K562 (cell line): ENCODE measurements around the gene CELSR2. TPM values are rescaled to one million over a fixed set of nuclear protein-coding genes. Genes with fewer than 3 reads are reported as not detected.

Experiments used
- DNMT1 ChIP-seq: fragments of 450-650 bp; IDR thresholded peaks from 2 replicates; pipeline ENCODE4 v1.6.1; 2016; ENCODE audit warnings: antibody characterized with exemption, mild to moderate bottlenecking
- ESRRA ChIP-seq: fragments of 450-650 bp; IDR thresholded peaks from 2 replicates; pipeline ENCODE4 v1.6.1; 2014; ENCODE audit warnings: low read depth, mild to moderate bottlenecking, moderate library complexity, borderline replicate concordance
- FOXJ3 ChIP-seq: sonication (generic); formaldehyde crosslinking; IDR thresholded peaks from 2 replicates; pipeline ENCODE4 v1.4.0; 2020; ENCODE audit warnings: mild to moderate bottlenecking, missing genetic modification reagents
- HNRNPLL ChIP-seq: fragments of 200-400 bp; formaldehyde crosslinking; IDR thresholded peaks from 2 replicates; pipeline ENCODE4 v1.6.1; 2017; ENCODE audit warnings: low read length, low read depth, mild to moderate bottlenecking; ENCODE audit not compliant: poor library complexity, severe bottlenecking
- KDM5B ChIP-seq: fragments of 200-600 bp; sonication (generic); IDR thresholded peaks from 2 replicates; pipeline ENCODE4 v1.6.1; 2012; ENCODE audit warnings: low read depth, mild to moderate bottlenecking, moderate library complexity, low read length, control low read depth, inconsistent platforms; ENCODE audit not compliant: insufficient replicate concordance
- MTA1 ChIP-seq: fragments of 450-650 bp; IDR thresholded peaks from 2 replicates; pipeline ENCODE4 v1.6.1; 2017; ENCODE audit warnings: borderline replicate concordance
- NCOA1 ChIP-seq: fragments of 450-650 bp; IDR thresholded peaks from 2 replicates; pipeline ENCODE4 v1.6.1; 2016; ENCODE audit warnings: low read depth
- NFATC3 ChIP-seq: fragments of 450-650 bp; IDR thresholded peaks from 2 replicates; pipeline ENCODE4 v1.6.1; 2017; ENCODE audit warnings: mild to moderate bottlenecking
- TBP ChIP-seq: optimal IDR thresholded peaks from 2 replicates; pipeline ENCODE3; 2011; ENCODE audit warnings: low read depth, low read length, improper control_type of control experiment
- ZBTB1 ChIP-seq: sonication (generic); formaldehyde crosslinking; IDR thresholded peaks from 2 replicates; pipeline ENCODE4 v1.8.1; 2023; ENCODE audit warnings: missing genetic modification reagents, low read depth, mild to moderate bottlenecking, borderline replicate concordance
- ZNF316 ChIP-seq: fragments of 450-650 bp; IDR thresholded peaks from 2 replicates; pipeline ENCODE4 v1.6.1; 2016
- polyA plus RNA-seq, 8 experiments: library from polyadenylated mRNA; depleted of rRNA in 4 of 8; stranded (reverse) in 5 of 8; unstranded in 3 of 8; fragments of >200 nt; fragmentation: Nextera tagmentation in 2 of 8; fragmentation: Illumina TruSeq in 1 of 8; extraction: Ambion mirVana in 2 of 8; extraction: Trizol in 1 of 8; gene quantifications; 2 replicates each; pipeline versions ENCODE4 v1.2.1 to v1.2.3, GENCODE V29; 2011 to 2014; ENCODE audit warnings: inconsistent platforms in 1 of 8, missing spikeins in 1 of 8
- total RNA-seq, 7 experiments: library from RNA; depleted of rRNA in 6 of 7; stranded (reverse); fragments of >200 nt in 6 of 7; fragmentation: Illumina TruSeq in 2 of 7; extraction: Trizol in 2 of 7; gene quantifications; 2 replicates each; pipeline versions ENCODE4 v1.2.1 to v1.2.3, GENCODE V29; 2011 to 2021; ENCODE audit warnings: low replicate concordance in 1 of 7
- TF ChIP-seq, protein P1 (sequence below): sonication (generic); formaldehyde crosslinking; IDR thresholded peaks from 2 replicates; pipeline ENCODE4 v1.8.0; 2022; ENCODE audit warnings: mild to moderate bottlenecking, missing genetic modification reagents, borderline replicate concordance
- TF ChIP-seq, protein P2 (sequence below), 3 experiments: fragments of 200-800 bp in 1 of 3; sonication (Bioruptor generic) in 1 of 3; sonication (generic) in 1 of 3; formaldehyde crosslinking in 1 of 3; IDR thresholded peaks; 2 replicates each; pipeline versions ENCODE4 v1.6.1 to v1.8.0; 2016 to 2022; ENCODE audit warnings: mild to moderate bottlenecking in 2 of 3, missing compliant biosample characterization in 2 of 3, missing genetic modification characterization in 2 of 3, missing genetic modification reagents in 1 of 3
- TF ChIP-seq, protein P3 (sequence below): fragments of 250-450 bp; sonication (Bioruptor Pico); IDR thresholded peaks from 2 replicates; pipeline ENCODE4 v1.8.0; 2021; ENCODE audit warnings: moderate library complexity, mild to moderate bottlenecking, inconsistent platforms
- TF ChIP-seq, protein P4 (sequence below): sonication (generic); formaldehyde crosslinking; IDR thresholded peaks from 2 replicates; pipeline ENCODE4 v1.8.1; 2023; ENCODE audit warnings: mild to moderate bottlenecking, missing genetic modification reagents
- TF ChIP-seq, protein P5 (sequence below): fragments of 250-450 bp; sonication (Bioruptor Pico); IDR thresholded peaks from 2 replicates; pipeline ENCODE4 v1.5.0; 2022; ENCODE audit warnings: mild to moderate bottlenecking
- TF ChIP-seq, protein P6 (sequence below): IDR thresholded peaks from 2 replicates; pipeline ENCODE4 v1.6.1; 2011; ENCODE audit not compliant: insufficient read length; ENCODE audit errors: extremely low read depth

The CELSR2 gene
- total and polyA plus RNA-seq, 9 of the 15 experiments (the other 6 are each of a cell fraction or from before 2014, with no cell fraction given): 0.31 to 21.9 (median 4.2) TPM

DNA sequence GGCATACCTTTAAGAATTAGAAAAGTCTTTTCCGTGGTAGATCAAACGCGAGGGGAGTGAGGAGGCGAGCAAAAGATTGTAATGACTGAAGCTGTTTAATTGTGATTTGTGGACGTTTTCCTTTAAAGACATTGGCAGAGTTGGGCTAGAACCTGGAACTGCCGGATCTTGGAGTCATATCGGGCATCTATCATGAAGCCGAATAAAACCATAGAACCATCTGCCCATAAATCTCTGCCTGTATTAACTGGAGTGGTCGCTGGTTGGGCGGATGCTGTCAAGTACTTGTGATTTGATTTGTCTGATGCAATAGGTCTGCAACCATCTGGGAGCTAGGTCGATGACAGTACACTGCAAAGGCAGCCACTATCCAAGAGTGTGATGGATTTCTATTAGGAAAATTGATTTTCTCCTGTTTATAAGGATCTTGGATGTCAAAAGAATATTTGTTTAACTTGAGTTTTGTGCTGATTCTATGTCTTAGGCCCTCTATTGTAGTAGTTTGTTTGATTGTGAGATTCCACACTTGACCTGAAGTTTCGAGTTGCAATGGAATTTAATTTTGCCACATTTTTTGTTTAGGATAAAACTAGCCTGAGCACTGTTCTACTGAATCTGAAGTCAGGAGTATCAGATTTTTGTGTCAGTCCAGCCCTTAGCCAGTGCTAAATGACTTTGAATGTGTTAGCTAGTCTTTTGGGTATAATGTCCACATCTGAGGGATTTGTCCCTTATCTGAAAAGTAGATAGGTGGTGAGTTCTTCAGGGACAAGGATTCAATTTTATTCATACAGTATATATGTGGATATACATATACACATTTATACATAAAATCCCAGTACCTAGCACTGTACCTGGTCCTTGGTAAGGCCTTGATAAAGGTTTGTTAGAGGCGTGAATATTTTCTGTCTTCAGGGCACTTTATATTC lies 34.4 kb upstream of the CELSR2 start (continued):
- TF ChIP-seq NCOA1 (peak; percentile 63; the same call in 1 of the 2 replicates), DNMT1 (no peak), NFATC3 (no peak), KDM5B (no peak), ESRRA (no peak), ZNF316 (no peak), HNRNPLL (no peak), ZBTB1 (CRISPR knock-in tag) (no peak), TBP (peak; percentile 53), FOXJ3 (CRISPR knock-in tag) (no peak), MTA1 (peak; percentile 68; the same call in 1 of the 2 replicates)
- TF ChIP-seq, protein P1, sequence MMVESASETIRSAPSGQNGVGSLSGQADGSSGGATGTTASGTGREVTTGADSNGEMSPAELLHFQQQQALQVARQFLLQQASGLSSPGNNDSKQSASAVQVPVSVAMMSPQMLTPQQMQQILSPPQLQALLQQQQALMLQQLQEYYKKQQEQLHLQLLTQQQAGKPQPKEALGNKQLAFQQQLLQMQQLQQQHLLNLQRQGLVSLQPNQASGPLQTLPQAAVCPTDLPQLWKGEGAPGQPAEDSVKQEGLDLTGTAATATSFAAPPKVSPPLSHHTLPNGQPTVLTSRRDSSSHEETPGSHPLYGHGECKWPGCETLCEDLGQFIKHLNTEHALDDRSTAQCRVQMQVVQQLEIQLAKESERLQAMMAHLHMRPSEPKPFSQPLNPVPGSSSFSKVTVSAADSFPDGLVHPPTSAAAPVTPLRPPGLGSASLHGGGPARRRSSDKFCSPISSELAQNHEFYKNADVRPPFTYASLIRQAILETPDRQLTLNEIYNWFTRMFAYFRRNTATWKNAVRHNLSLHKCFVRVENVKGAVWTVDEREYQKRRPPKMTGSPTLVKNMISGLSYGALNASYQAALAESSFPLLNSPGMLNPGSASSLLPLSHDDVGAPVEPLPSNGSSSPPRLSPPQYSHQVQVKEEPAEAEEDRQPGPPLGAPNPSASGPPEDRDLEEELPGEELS (CRISPR knock-in tag): no peak
- TF ChIP-seq, protein P2, sequence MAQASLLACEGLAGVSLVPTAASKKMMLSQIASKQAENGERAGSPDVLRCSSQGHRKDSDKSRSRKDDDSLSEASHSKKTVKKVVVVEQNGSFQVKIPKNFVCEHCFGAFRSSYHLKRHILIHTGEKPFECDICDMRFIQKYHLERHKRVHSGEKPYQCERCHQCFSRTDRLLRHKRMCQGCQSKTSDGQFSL (CRISPR knock-in tag; IDR thresholded peaks at IDR 0.05): no peak
- TF ChIP-seq, protein P2 (tag; IDR thresholded peaks at IDR 0.05): no peak
- TF ChIP-seq, protein P3, sequence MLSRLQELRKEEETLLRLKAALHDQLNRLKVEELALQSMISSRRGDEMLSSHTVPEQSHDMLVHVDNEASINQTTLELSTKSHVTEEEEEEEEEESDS (CRISPR knock-in tag): no peak
- TF ChIP-seq, protein P4, sequence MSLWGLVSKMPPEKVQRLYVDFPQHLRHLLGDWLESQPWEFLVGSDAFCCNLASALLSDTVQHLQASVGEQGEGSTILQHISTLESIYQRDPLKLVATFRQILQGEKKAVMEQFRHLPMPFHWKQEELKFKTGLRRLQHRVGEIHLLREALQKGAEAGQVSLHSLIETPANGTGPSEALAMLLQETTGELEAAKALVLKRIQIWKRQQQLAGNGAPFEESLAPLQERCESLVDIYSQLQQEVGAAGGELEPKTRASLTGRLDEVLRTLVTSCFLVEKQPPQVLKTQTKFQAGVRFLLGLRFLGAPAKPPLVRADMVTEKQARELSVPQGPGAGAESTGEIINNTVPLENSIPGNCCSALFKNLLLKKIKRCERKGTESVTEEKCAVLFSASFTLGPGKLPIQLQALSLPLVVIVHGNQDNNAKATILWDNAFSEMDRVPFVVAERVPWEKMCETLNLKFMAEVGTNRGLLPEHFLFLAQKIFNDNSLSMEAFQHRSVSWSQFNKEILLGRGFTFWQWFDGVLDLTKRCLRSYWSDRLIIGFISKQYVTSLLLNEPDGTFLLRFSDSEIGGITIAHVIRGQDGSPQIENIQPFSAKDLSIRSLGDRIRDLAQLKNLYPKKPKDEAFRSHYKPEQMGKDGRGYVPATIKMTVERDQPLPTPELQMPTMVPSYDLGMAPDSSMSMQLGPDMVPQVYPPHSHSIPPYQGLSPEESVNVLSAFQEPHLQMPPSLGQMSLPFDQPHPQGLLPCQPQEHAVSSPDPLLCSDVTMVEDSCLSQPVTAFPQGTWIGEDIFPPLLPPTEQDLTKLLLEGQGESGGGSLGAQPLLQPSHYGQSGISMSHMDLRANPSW: no peak
- TF ChIP-seq, protein P5, sequence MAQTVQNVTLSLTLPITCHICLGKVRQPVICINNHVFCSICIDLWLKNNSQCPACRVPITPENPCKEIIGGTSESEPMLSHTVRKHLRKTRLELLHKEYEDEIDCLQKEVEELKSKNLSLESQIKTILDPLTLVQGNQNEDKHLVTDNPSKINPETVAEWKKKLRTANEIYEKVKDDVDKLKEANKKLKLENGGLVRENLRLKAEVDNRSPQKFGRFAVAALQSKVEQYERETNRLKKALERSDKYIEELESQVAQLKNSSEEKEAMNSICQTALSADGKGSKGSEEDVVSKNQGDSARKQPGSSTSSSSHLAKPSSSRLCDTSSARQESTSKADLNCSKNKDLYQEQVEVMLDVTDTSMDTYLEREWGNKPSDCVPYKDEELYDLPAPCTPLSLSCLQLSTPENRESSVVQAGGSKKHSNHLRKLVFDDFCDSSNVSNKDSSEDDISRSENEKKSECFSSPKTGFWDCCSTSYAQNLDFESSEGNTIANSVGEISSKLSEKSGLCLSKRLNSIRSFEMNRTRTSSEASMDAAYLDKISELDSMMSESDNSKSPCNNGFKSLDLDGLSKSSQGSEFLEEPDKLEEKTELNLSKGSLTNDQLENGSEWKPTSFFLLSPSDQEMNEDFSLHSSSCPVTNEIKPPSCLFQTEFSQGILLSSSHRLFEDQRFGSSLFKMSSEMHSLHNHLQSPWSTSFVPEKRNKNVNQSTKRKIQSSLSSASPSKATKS: no peak
- TF ChIP-seq, protein P6, sequence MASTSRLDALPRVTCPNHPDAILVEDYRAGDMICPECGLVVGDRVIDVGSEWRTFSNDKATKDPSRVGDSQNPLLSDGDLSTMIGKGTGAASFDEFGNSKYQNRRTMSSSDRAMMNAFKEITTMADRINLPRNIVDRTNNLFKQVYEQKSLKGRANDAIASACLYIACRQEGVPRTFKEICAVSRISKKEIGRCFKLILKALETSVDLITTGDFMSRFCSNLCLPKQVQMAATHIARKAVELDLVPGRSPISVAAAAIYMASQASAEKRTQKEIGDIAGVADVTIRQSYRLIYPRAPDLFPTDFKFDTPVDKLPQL: no peak
